ENCODE measurements around the gene MBP. TPM values are rescaled to one million over a fixed set of nuclear protein-coding genes. Genes with fewer than 3 reads are reported as not detected.

The MBP gene
- total and polyA plus RNA-seq, 2 of the 4 experiments (the other 2 are of a cell fraction), result 0.72 to 0.90 TPM

DNA sequence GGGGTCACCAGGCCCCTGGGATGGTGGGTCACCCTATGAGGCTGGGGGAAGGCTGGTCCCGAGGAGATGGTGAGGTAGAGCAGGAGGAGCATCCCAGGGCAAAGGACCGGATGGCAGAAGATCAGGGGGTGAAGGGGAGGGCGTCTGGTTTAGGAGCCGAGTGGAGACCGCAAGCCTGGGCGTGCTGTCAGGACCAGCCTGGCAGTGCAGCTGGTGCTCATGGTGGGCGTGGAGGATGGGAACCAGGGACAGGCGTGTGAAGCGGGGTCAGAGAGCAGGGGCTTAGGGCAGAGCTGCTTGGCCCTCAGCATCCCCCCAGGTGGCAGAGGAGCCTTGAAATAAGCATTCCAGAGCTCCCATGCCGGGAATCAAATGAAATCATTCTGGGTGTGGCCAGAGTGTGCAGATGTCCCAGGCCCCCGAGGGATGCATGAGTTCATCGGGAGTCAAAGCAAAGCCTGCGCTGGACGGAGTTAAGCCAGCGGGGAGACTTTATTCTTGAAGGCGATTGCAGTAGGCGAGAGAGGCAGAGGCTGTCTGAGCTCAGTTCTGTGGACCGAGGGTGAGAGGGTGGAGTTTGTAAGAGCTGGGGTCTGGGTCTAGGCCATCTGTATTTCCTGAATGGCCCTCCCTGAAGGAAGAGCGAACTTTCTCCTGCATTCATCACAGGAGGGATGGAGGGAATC, 33.1 kb upstream of the MBP start:
- no peaks in the 10 kb centered on the region for H4K20me1 ChIP-seq (ENCODE audit: insufficient read depth, low read length)
- dilution Hi-C loops (cut with HindIII; ENCODE audit: low sequenced_read_pairs, unreplicated experiment), result no loop called here
- no peak overlapping the region for H2AK9ac ChIP-seq (replicated peaks; ENCODE audit: low read depth, low read length, poor library complexity)
- H4K8ac ChIP-seq (ENCODE audit: low read depth in 2 of 2, low read length in 2 of 2), result no peak overlapping the region
- no peaks in the 10 kb centered on the region for H3K9me3 ChIP-seq (ENCODE audit: control insufficient read depth, insufficient read depth, low read length)
- TF ChIP-seq RFX5 (IDR thresholded peaks at IDR 0.05; ENCODE audit: low read depth, low read length), result no peak
- TF ChIP-seq, protein P1, sequence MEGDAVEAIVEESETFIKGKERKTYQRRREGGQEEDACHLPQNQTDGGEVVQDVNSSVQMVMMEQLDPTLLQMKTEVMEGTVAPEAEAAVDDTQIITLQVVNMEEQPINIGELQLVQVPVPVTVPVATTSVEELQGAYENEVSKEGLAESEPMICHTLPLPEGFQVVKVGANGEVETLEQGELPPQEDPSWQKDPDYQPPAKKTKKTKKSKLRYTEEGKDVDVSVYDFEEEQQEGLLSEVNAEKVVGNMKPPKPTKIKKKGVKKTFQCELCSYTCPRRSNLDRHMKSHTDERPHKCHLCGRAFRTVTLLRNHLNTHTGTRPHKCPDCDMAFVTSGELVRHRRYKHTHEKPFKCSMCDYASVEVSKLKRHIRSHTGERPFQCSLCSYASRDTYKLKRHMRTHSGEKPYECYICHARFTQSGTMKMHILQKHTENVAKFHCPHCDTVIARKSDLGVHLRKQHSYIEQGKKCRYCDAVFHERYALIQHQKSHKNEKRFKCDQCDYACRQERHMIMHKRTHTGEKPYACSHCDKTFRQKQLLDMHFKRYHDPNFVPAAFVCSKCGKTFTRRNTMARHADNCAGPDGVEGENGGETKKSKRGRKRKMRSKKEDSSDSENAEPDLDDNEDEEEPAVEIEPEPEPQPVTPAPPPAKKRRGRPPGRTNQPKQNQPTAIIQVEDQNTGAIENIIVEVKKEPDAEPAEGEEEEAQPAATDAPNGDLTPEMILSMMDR (conservative IDR thresholded peaks at IDR 0.05; ENCODE audit: low read depth, low read length), result no peak
- TF ChIP-seq RCOR1 (IDR thresholded peaks at IDR 0.05; ENCODE audit: insufficient replicate concordance, low read length), result no peak
- peaks cover 2% of the 10 kb centered on the region; the same call in 1 of the 2 replicates for H3K4me1 ChIP-seq (ENCODE audit: control insufficient read depth, insufficient read depth, low read length)
- H3K27me3 ChIP-seq (ENCODE audit: control insufficient read depth, insufficient read depth, low read length), result peaks cover 21% of the 10 kb centered on the region
- no peaks in the 10 kb centered on the region for H3K36me3 ChIP-seq (ENCODE audit: control insufficient read depth, insufficient read depth, low read length)
- ATAC-seq (ENCODE audit: low read depth), result no peak; the same call in 1 of the 2 replicates
- POLR2A ChIA-PET (ENCODE audit: unreplicated experiment), result no interaction called here
- in situ Hi-C loops (cut with MboI; ENCODE audit: low sequenced_read_pairs), result no loop called here
- no peak for DNase-seq
- no peak overlapping the region for H3K18ac ChIP-seq (ENCODE audit: low read depth, low read length)
- no peak overlapping the region for H3K4ac ChIP-seq (ENCODE audit: low read depth, low read length)
- no peak overlapping the region for H2BK15ac ChIP-seq (ENCODE audit: low read depth, low read length)
- H3K9me1 ChIP-seq (ENCODE audit: insufficient read depth, low read length), result no peaks in the 10 kb centered on the region
- no peak overlapping the region for H3K56ac ChIP-seq (ENCODE audit: extremely low read depth, insufficient read depth, low read length)
- H3K79me1 ChIP-seq (ENCODE audit: low read depth in 1 of 2, low read length in 2 of 2), result no peaks in the 10 kb centered on the region
- no peak overlapping the region for H3K9ac ChIP-seq (ENCODE audit: low read depth, low read length)
- no peak overlapping the region for H2BK20ac ChIP-seq (ENCODE audit: low read depth, low read length)
- H4K5ac ChIP-seq (ENCODE audit: low read depth, low read length), result no peak overlapping the region
- no TSS peak for BruUV-seq (replicated peaks)
- H4K91ac ChIP-seq (ENCODE audit: insufficient read depth, low read depth, low read length), result no peak overlapping the region
- intact Hi-C loops (cut with micrococcal nuclease), result no loop called here
- H3K23ac ChIP-seq (ENCODE audit: low read depth, low read length), result no peak overlapping the region
- peak overlapping the region; percentile 17 for H2AFZ ChIP-seq (replicated peaks; ENCODE audit: low read length, poor library complexity)
- H3K27ac ChIP-seq (ENCODE audit: insufficient read depth, low read length), result no peak overlapping the region
- H2BK120ac ChIP-seq (ENCODE audit: low read depth, low read length), result no peak overlapping the region
- no peak overlapping the region for H3K4me3 ChIP-seq (ENCODE audit: insufficient read depth, low read depth, low read length)
- no peak overlapping the region for H3K14ac ChIP-seq (replicated peaks; ENCODE audit: low read depth, low read length)
- H2BK5ac ChIP-seq (ENCODE audit: low read depth, low read length, poor library complexity, severe bottlenecking), result no peak overlapping the region
- no peak overlapping the region for H2AK5ac ChIP-seq (ENCODE audit: low read depth, low read length)
- CTCF ChIA-PET, result no interaction called here
- H3K4me2 ChIP-seq (ENCODE audit: low read depth, low read length), result no peak overlapping the region
- 83% methylated on average over 10 of the region's 19 CpGs; no CpG with 5 or more reads in 1 of the 2 experiments for WGBS, 2 experiments (ENCODE audit: extremely low coverage in 2 of 2, insufficient read length in 1 of 2)

Data from IMR-90 (cell line).